Measurements from ENCODE around the gene FBXO28.
"Not testable (repeated sequence)": the region's sequence is repeated elsewhere in the genome, so short reads cannot be mapped to it uniquely, and the experiment has no call there.

The FBXO28 gene

DNA sequence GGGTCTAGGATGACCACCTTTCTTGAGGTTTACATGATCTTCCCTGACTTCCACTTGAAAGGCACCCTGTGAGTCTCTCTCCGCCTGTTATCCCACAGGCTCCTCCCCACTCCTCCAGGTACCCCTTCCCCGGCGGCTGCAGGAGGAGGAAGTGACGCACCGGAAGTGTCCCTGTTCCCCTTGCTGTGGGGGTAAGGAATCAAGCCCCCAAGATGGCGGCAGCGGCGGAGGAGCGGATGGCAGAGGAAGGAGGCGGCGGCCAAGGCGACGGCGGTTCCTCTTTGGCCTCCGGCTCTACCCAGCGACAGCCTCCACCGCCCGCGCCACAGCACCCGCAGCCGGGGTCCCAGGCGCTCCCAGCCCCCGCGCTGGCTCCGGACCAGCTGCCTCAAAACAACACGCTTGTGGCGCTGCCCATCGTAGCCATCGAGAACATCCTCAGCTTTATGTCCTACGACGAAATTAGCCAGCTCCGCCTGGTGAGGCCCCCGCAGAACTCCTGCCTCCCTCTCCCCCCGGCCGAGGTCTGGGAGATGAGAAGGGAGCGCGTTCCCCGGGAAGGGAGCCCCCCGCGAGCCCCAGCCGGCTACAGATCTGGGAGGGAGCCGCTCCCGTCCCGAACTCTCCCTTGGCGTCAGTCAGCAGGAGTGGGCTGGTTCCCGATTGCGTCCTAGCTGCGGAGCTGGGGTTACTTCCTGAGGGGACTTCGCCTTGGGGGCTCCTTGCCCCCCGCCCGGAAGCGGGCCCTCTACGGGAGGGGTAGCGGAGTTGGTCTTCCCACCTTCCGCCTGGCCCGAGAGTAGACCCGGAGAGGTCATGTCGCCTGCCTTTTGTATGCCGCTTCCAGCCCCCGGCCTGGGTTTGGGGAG, at the start of gene FBXO28:
TSS of gene FBXO28 (plus strand) at position 194 of the 869 bp plus-strand sequence. CDS start at position 213, 19 bp downstream.
- peak; percentile 96 for DNase-seq

DNA sequence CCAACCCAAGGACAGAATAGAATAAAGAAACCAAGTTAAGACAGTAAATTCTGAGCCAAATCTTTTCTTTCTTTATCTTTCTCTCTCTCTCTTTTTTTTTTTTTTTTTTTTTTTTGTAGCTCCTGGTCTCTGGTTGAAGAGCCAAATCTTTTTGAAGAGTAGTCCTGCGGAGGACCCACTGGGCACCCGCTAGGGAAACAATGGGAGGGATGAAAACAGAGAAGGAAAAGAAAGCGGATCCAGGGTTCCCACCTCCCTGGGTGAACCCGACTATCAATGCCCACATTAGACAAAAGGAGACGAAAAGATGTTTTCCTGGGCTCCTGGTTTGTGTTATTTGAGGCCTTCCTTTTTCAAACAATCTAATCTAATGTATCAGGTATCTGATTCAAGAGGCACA, 49.8 kb upstream of the FBXO28 start:
- DNase-seq: no peak

GRCh38 chr1:224065455-224065854, 48.5 kb upstream of the FBXO28 start:
- DNase-seq: no peak

GRCh38 chr1:224067207-224067606, 46.7 kb upstream of the FBXO28 start:
- DNase-seq: no peak

DNA sequence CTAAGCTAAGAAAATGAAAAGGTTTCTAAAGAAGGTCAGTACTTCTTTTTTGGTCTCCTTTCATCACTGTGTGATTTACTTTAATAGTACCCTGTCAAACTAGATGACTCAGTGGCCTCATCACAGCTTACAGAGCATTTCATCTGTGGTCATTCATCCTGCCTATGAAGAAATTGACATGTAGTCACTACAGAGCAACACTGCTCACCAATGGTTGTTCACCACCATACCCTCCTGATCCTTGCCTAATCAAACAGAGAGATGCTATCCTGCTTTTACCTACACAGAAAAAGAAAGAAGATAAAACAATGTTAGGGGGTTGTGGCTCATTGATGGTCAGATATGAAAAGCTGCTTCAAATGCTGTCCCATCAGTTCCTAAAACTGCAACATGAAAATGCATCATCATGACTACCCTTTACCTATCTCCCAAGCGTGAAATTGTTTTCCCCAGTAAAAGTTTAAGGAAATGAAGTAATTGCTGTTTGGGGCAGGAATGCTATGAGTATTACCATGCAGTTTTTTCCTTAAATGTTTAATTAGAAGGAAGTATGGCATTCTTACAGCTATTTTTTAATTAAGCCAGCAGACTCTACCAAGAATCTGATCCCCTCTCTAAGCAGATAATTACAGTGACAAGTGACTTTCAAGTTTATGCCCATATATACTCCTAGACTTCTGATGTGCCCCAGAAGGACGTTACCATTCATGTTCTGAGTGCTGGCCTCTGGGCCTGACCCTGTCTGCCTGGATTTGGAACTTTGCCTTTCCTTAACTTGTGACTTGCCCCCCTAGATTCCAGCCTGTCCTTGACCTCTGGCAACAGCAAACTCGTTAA, 46.1 kb upstream of the FBXO28 start:
- no peak for DNase-seq

- no peak for DNase-seq
Observed at GRCh38 chr1:224068458-224069072, 45.3 kb upstream of the FBXO28 start.

DNA sequence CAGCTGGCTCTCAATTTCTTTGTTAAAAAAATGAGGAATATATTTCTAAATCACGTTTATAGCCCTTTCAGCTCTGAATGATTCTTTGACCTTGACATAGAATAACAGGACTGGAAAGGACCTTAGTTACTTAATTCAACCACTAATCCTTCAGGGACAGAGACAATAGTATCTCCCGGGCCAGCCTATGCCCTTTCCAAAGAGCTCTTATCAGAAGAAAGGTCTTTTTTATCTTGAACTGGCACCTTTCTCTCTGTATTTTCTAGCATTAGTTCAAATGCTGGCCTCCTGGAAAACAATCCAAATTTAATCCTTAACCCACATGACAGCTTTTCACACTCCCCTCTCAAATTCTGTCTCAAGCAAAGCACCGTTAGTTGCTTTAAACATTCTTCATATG, 44.8 kb upstream of the FBXO28 start:
- DNase-seq: no peak

GRCh38 chr1:224070521-224070920, 43.4 kb upstream of the FBXO28 start:
- no peak for DNase-seq

- no peak for DNase-seq
Observed at GRCh38 chr1:224076407-224076806, 37.5 kb upstream of the FBXO28 start.

DNA sequence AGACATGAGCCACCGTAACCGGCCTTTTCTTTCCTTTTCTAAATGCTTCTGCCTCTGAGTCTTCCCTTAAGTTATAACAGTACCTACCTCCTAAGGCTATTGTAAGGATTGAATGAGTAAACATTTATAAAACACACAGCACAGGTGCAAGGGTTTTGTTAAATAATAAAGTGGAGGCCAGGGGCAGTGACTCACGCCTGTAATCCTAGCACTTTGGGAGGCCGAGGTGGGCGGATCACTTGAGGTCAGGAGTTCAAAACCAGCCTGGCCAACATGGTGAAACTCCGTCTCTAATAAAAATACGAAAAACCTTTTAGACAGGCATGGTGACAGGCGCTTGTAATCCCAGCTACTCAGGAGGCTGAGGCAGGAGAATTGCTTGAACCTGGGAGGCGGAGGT, 34.3 kb upstream of the FBXO28 start:
- DNase-seq: not testable (repeated sequence)

- DNase-seq: no peak
Observed at GRCh38 chr1:224080115-224080774, 33.7 kb upstream of the FBXO28 start.

DNA sequence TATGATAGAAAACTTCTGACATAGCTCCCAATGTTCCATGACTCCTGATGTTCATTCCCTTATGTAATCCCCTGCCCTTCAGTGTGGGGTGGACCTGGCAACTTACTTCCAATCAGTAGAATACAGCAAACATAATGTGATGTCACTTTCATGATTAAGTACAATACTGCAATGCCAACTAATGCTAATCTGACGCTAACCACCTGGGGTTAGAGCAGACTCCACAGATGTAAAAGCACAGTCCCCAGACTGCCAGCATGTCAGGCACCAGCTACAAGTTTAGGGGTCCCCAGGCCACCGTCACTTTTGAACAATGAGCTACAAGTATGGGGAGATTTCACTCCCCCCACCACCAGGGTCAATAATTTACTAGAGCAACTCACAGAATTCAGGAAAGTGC, 32.3 kb upstream of the FBXO28 start:
- DNase-seq: no peak

DNA sequence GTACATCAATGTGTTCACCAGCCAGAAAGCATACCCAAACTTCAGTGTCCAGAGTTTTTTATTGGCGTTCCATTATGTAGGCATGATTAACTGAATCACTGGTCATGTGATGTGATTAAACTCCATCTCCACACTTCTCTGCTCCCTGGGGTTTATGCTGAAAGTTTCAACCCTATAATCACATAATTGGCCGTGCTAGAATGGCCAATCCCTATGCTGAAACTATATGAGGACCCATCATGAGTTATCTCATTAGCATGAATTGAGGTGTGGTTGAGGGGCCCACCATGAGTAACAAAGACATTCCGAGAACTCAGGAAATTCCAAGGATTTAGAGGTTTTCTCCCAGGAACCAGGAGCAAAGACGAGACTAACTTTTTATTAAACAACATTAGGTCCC, 31.8 kb upstream of the FBXO28 start:
- DNase-seq: no peak

DNA sequence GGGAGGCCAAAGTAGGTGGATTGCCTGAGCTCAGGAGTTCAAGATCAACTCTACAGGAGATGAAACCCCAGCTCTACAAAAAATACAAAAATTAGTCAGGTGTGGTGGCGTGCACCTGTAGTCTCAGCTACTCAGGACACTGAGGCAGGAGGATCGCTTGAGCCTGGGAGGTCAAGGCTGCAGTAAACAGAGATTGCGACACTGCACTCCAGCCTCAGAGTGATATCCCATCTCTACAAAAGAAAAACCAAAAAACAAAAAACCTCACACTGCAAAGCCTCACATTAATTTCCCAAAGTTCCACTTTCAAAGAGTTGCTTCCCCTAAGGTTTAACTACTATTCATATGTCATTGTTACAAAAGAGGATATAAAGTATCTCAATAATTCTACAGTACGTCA, 29.0 kb upstream of the FBXO28 start:
- DNase-seq: no peak

GRCh38 chr1:224085421-224086108, 28.3 kb upstream of the FBXO28 start:
- no peak for DNase-seq

GRCh38 chr1:224087286-224087794, 26.6 kb upstream of the FBXO28 start:
- no peak for DNase-seq

GRCh38 chr1:224089583-224089982, 24.3 kb upstream of the FBXO28 start:
- DNase-seq: no peak

GRCh38 chr1:224090116-224090515, 23.8 kb upstream of the FBXO28 start:
- no peak for DNase-seq

GRCh38 chr1:224092111-224092510, 21.8 kb upstream of the FBXO28 start:
- DNase-seq: no peak

DNA sequence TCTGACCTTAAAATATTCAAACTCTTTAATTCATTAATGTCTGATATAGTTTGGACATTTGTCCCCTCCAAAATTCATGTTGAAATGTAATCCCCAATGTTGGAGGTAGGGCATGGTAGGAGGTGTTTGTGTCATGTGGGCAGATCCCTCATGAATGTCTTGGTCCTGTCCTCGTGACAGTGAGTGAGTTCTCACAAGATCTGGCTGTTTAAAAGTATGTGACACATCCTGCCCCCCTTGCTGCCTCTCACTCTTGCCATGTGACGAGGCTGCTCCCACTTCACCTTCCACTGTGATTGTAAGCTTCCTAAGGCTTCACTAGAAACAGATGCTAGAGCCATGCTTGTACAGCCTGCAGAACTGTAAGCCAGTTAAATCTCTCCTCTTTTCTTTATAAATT, 21.3 kb upstream of the FBXO28 start:
- DNase-seq: no peak

- no peak for DNase-seq
Observed at GRCh38 chr1:224095339-224095738, 18.6 kb upstream of the FBXO28 start.

- DNase-seq: no peak
Observed at GRCh38 chr1:224095867-224096266, 18.0 kb upstream of the FBXO28 start.

Measured in activated naive CD4-positive, alpha-beta T cell treated with Interleukin-2 at 50 U/mL for 16 hours (primary cell).